Hepatocyte (in vitro differentiated cells): Measurements from ENCODE around the gene PTGIS.

Source experiments
- CTCF ChIP-seq: fragments of 200-600 bp; sonication (generic); IDR thresholded peaks from 2 replicates; pipeline ENCODE4 v1.5.1; 2016; ENCODE audit warnings: antibody characterized with exemption, mild to moderate bottlenecking; ENCODE audit not compliant: poor library complexity
- EZH2phosphoT487 ChIP-seq: fragments of 200-600 bp; sonication (generic); IDR thresholded peaks from one replicate; pipeline ENCODE4 v1.6.1; 2018; ENCODE audit warnings: antibody characterized with exemption, mild to moderate bottlenecking, low read depth, moderate library complexity; ENCODE audit not compliant: unreplicated experiment, severe bottlenecking

GRCh38 chr20:49476016-49476355, 92.0 kb downstream of the PTGIS start:
- no peak for TF ChIP-seq CTCF
- no peak for TF ChIP-seq EZH2phosphoT487
